H9 (cell line): Measurements from ENCODE around the gene SEC22A. TPM values are rescaled to one million over a fixed set of nuclear protein-coding genes. Genes with fewer than 3 reads are reported as not detected.

Source experiments
- DNase-seq: peaks from one replicate; pipeline ENCODE4 v3.0.0-alpha.2; 2017
- H2AFZ ChIP-seq: one replicate; pipeline ENCODE4 v1.6.1; 2013; ENCODE audit warnings: mild to moderate bottlenecking, low read length, control low read depth, moderate library complexity
- H2AK5ac ChIP-seq: 2 replicates; pipeline ENCODE4 v1.6.1; 2013; ENCODE audit warnings: low read length, control low read depth, mixed read lengths; ENCODE audit not compliant: insufficient read length
- H2BK120ac ChIP-seq: one replicate; pipeline ENCODE4 v1.6.1; 2013; ENCODE audit warnings: low read depth, mild to moderate bottlenecking, low read length, control low read depth, inconsistent platforms; ENCODE audit not compliant: poor library complexity, severe bottlenecking
- H2BK12ac ChIP-seq: 2 replicates; pipeline ENCODE4 v1.6.1; 2013; ENCODE audit warnings: low read length, control low read depth, mixed read lengths, low read depth; ENCODE audit not compliant: insufficient read length
- H2BK15ac ChIP-seq: 2 replicates; pipeline ENCODE4 v1.6.1; 2013; ENCODE audit warnings: low read depth, low read length, control low read depth
- H2BK20ac ChIP-seq: one replicate; pipeline ENCODE4 v1.6.1; 2013; ENCODE audit warnings: low read depth, mild to moderate bottlenecking, low read length, control low read depth, inconsistent platforms; ENCODE audit not compliant: poor library complexity, severe bottlenecking
- H2BK5ac ChIP-seq: 2 replicates; pipeline ENCODE4 v1.6.1; 2013; ENCODE audit warnings: low read length, control low read depth, mixed read lengths; ENCODE audit not compliant: insufficient read length
- H3K14ac ChIP-seq: 2 replicates; pipeline ENCODE4 v1.6.1; 2013; ENCODE audit warnings: low read length, control low read depth; ENCODE audit not compliant: insufficient read depth
- H3K18ac ChIP-seq: 2 replicates; pipeline ENCODE4 v1.6.1; 2013; ENCODE audit warnings: low read depth, mild to moderate bottlenecking, mixed read lengths, low read length, control low read depth; ENCODE audit not compliant: insufficient read length
- H3K23ac ChIP-seq: 2 replicates; pipeline ENCODE4 v1.6.1; 2013; ENCODE audit warnings: low read length, control low read depth, mixed read lengths, low read depth; ENCODE audit not compliant: insufficient read length
- H3K23me2 ChIP-seq: 2 replicates; pipeline ENCODE4 v1.6.1; 2013; ENCODE audit warnings: low read depth, mild to moderate bottlenecking, mixed read lengths, low read length, control low read depth; ENCODE audit not compliant: insufficient read length, poor library complexity, severe bottlenecking
- H3K27ac ChIP-seq: 2 replicates; pipeline ENCODE4 v1.5.1; 2013; ENCODE audit warnings: low read length, control low read depth, mixed read lengths, low read depth; ENCODE audit not compliant: insufficient read length
- H3K27me3 ChIP-seq: 2 replicates; pipeline ENCODE4 v1.6.1; 2013; ENCODE audit warnings: low read length, control low read depth, inconsistent platforms; ENCODE audit not compliant: insufficient read depth
- H3K4ac ChIP-seq: 2 replicates; pipeline ENCODE4 v1.6.1; 2013; ENCODE audit warnings: low read depth, mild to moderate bottlenecking, control low read depth, inconsistent platforms, low read length, moderate library complexity
- H3K4me1 ChIP-seq: 2 replicates; pipeline ENCODE4 v1.6.1; 2013; ENCODE audit warnings: low read length, control low read depth, inconsistent platforms; ENCODE audit not compliant: insufficient read depth
- H3K4me2 ChIP-seq: 2 replicates; pipeline ENCODE4 v1.6.1; 2013; ENCODE audit warnings: low read length, control low read depth, mixed read lengths; ENCODE audit not compliant: insufficient read length, insufficient read depth
- H3K56ac ChIP-seq: 2 replicates; pipeline ENCODE4 v1.6.1; 2013; ENCODE audit warnings: low read depth, mild to moderate bottlenecking, mixed read lengths, low read length, control low read depth; ENCODE audit not compliant: insufficient read length
- H3K79me1 ChIP-seq: 2 replicates; pipeline ENCODE4 v1.6.1; 2013; ENCODE audit warnings: low read depth, mild to moderate bottlenecking, moderate library complexity, low read length, control low read depth, inconsistent platforms; ENCODE audit not compliant: insufficient read depth, poor library complexity, severe bottlenecking
- H3K79me2 ChIP-seq: 2 replicates; pipeline ENCODE4 v1.6.1; 2013; ENCODE audit warnings: low read length, control low read depth, inconsistent platforms; ENCODE audit not compliant: insufficient read depth
- H3K9ac ChIP-seq: 2 replicates; pipeline ENCODE4 v1.6.1; 2013; ENCODE audit warnings: low read length, control low read depth, mixed read lengths; ENCODE audit not compliant: insufficient read length; ENCODE audit errors: extremely low read depth
- H3K9me3 ChIP-seq: one replicate; pipeline ENCODE4 v1.6.1; 2013; ENCODE audit warnings: low read depth, low read length, inconsistent platforms; ENCODE audit not compliant: control insufficient read depth
- H3T11ph ChIP-seq: one replicate; pipeline ENCODE4 v1.6.1; 2013; ENCODE audit warnings: mild to moderate bottlenecking, low read length, control low read depth, inconsistent platforms
- H4K20me1 ChIP-seq: one replicate; pipeline ENCODE4 v1.6.1; 2013; ENCODE audit not compliant: control insufficient read depth, insufficient read length, insufficient read depth
- H4K5ac ChIP-seq: 2 replicates; pipeline ENCODE4 v1.6.1; 2013; ENCODE audit warnings: low read depth, mild to moderate bottlenecking, mixed read lengths, low read length, control low read depth; ENCODE audit not compliant: insufficient read length
- H4K8ac ChIP-seq: replicated peaks from 2 replicates; pipeline ENCODE4 v1.6.1; 2013; ENCODE audit warnings: low read length, control low read depth, mixed read lengths, low read depth; ENCODE audit not compliant: insufficient read length
- H4K91ac ChIP-seq: 2 replicates; pipeline ENCODE4 v1.6.1; 2013; ENCODE audit warnings: low read depth, mild to moderate bottlenecking, moderate library complexity, mixed read lengths, low read length, control low read depth; ENCODE audit not compliant: insufficient read length
- H3K27ac Mint-ChIP-seq, 3 experiments: 2 replicates in 2 of 3; 3 replicates in 1 of 3; pipeline ENCODE4 v1.8.0; 2020 to 2021; ENCODE audit warnings: mixed read lengths in 3 of 3, mild to moderate bottlenecking in 1 of 3, moderate library complexity in 1 of 3
- H3K27me3 Mint-ChIP-seq: 2 replicates; pipeline ENCODE4 v1.8.0; 2021; ENCODE audit warnings: low read depth, mild to moderate bottlenecking, moderate library complexity, mixed read lengths
- H3K36me3 Mint-ChIP-seq, 3 experiments: 2 replicates in 2 of 3; 3 replicates in 1 of 3; pipeline ENCODE4 v1.8.0; 2020 to 2021; ENCODE audit warnings: low read depth in 3 of 3, mixed read lengths in 3 of 3; ENCODE audit not compliant: insufficient read depth in 1 of 3
- H3K4me1 Mint-ChIP-seq, 2 experiments: 2 replicates each; pipeline ENCODE4 v1.8.0; 2020; ENCODE audit warnings: mixed read lengths in 2 of 2
- H3K4me3 Mint-ChIP-seq, 2 experiments: 2 replicates in 1 of 2; 3 replicates in 1 of 2; pipeline ENCODE4 v1.8.0; 2020 to 2021; ENCODE audit warnings: mild to moderate bottlenecking in 2 of 2, mixed read lengths in 2 of 2, moderate library complexity in 1 of 2
- H3K9me3 Mint-ChIP-seq, 2 experiments: 2 replicates in 1 of 2; 3 replicates in 1 of 2; pipeline ENCODE4 v1.8.0; 2020; ENCODE audit warnings: mild to moderate bottlenecking in 2 of 2, mixed read lengths in 2 of 2, moderate library complexity in 1 of 2
- CTCF ChIP-seq: fragments of 200-600 bp; sonication (generic); conservative IDR thresholded peaks from 3 replicates; pipeline ENCODE4 v1.8.0; 2021; ENCODE audit warnings: antibody characterized with exemption, mild to moderate bottlenecking
- WGBS: extraction: QIAGEN DNeasy Blood & Tissue Kit; methylation state at CpG from one replicate; pipeline ENCODE4 v1.1.7; 2013; ENCODE audit warnings: missing lambda C conversion rate, low lambda C conversion rate, mixed read lengths; ENCODE audit not compliant: insufficient read length; ENCODE audit errors: extremely low coverage; 5-methylcytosine and 5-hydroxymethylcytosine counted together
- total RNA-seq: library from RNA; stranded (reverse); gene quantifications from 2 replicates; pipeline ENCODE4 v1.2.1, GENCODE V29; 2021

SEC22A gene
- total RNA-seq, 1 experiment from 2014 or later, result 9.9 TPM

GRCh38 chr3:123314359-123315270, 112.9 kb downstream of the SEC22A start:
- Mint-ChIP-seq H3K4me3 (peak overlapping the region; percentile 57 to 69), H3K27ac (peak overlapping the region; percentile 99), H3K36me3 (peaks cover 0 to 8% (median 2%) of the 10 kb centered on the region in 3 experiments; a peak in 6 of 7 replicates)

More at GRCh38 chr3:123314359-123315270, 112.9 kb downstream of the SEC22A start:
- Histone ChIP-seq H3K79me2 (peaks cover 2% of the 10 kb centered on the region; the same call in 1 of the 2 replicates), H3K79me1 (no peaks in the 10 kb centered on the region), H4K5ac (no peak overlapping the region), H2AFZ (no peak overlapping the region), H4K91ac (no peak overlapping the region), H2BK120ac (no peak overlapping the region), H3K18ac (no peak overlapping the region), H2BK20ac (no peak overlapping the region), H4K8ac (no peak overlapping the region), H2BK5ac (no peak overlapping the region), H3K4ac (no peak overlapping the region), H3K14ac (no peak overlapping the region), H3K23me2 (peaks cover 8% of the 10 kb centered on the region), H3K27ac (peak overlapping the region; percentile 72), H4K20me1 (no peaks in the 10 kb centered on the region), H3K4me2 (peak overlapping the region; percentile 45), H3K9me3 (no peaks in the 10 kb centered on the region), H2BK12ac (no peak overlapping the region), H3K9ac (no peak overlapping the region), H2BK15ac (no peak overlapping the region), H3K23ac (no peak overlapping the region), H2AK5ac (no peak overlapping the region), H3T11ph (no peak overlapping the region), H3K27me3 (no peaks in the 10 kb centered on the region), H3K56ac (no peak overlapping the region), H3K4me1 (peaks cover 28% of the 10 kb centered on the region; the same call in 1 of the 2 replicates)
- Mint-ChIP-seq H3K9me3 (no peaks in the 10 kb centered on the region; a peak in 1 of 5 replicates), H3K4me1 (peaks cover 68 to 74% of the 10 kb centered on the region in 2 experiments), H3K27me3 (peaks cover 5% of the 10 kb centered on the region)
- no CpG with 5 or more reads among the region's 14 CpGs for WGBS
- peak; percentile 62; the same call in 2 of the 3 replicates for TF ChIP-seq CTCF
- peak; percentile 99 for DNase-seq
